ENCODE data around the gene SLC25A24. TPM values are rescaled to one million over a fixed set of nuclear protein-coding genes. Genes with fewer than 3 reads are reported as not detected.

Gene SLC25A24
- total and polyA plus RNA-seq, 2 donors, result 18.2 to 71.3 TPM

DNA sequence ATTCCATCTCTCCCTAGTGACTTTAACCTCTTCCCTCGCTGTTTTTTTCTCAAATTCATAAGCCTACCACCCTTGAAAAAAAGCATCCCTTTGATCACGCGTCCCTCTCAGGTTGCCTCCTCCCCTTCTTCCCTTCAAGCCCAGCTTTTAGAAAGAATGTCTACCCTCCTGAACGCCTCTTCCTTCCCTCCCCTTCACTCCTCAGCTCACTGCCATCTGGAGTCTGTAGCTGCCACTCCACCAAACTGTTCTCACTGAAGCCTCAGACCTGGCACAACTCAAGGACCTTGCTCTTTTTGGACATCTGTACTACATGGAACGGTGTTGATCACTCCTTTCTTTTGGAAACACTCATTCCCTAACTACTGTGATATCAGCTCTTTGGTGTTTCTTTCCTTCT lies 80.6 kb downstream of the SLC25A24 start:
- WGBS, result 30% methylated on average over 5 of the region's 5 CpGs
- H3K4me3 ChIP-seq (ENCODE audit: low read depth, low read length), result no peak overlapping the region
- H3K27ac ChIP-seq (ENCODE audit: low read depth), result no peak overlapping the region
- DNase-seq (ENCODE audit: extremely low spot score), result no peak
- no peaks in the 10 kb centered on the region for H3K4me1 ChIP-seq (ENCODE audit: insufficient read depth)
- no peaks in the 10 kb centered on the region for H3K36me3 ChIP-seq (ENCODE audit: insufficient read depth)

DNA sequence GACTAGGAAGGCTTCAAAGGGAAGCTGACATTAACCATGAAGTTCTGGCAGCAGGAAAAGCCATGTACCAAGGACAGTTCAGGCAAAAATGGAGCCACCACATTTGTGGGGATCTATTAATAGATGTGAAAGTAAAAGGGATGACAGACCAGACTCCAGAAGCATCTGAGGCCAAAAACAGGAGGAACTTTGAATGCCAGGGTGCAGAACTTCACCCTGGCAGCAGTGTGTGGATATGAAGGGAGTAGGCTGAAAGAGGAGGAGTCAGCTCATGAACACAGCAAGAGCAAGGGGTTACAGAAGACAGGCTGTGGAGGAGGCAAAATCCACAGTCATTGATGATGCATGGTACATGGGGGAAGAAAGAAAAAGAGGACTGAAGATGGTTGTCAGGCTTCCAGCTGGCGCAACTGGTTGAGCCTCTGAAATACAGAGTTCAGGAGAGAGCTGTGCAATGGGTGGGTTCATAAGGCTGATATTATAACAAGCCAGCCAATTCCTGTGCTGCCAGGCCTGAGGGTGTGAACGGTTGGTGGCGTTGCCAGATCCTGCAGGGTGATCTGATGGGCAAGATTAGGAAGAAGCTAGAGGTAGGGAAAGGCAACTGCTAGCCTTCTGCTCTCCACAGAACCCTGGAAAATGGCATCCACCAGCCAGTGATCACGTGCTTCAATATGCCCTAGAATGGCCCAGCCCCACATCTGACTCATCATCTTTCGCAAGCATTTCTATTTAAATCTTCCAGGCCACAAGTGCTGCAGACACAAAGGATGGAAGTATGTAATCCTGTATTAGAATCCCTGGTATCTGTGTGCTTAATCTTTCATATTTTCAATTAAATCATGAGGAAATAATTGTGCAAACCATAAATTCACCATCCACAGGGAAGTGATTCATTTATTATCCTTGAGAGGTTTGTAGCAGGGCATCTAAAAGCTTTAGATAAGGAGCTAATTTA lies 81.9 kb downstream of the SLC25A24 start:
- 83% methylated on average over 5 of the region's 5 CpGs for WGBS
- Histone ChIP-seq H3K27ac (ENCODE audit: low read depth) (no peak overlapping the region), H3K36me3 (ENCODE audit: insufficient read depth) (no peaks in the 10 kb centered on the region), H3K4me1 (ENCODE audit: insufficient read depth) (no peaks in the 10 kb centered on the region), H3K4me3 (ENCODE audit: low read depth, low read length) (no peak overlapping the region)
- no peak for DNase-seq (ENCODE audit: extremely low spot score)

DNA sequence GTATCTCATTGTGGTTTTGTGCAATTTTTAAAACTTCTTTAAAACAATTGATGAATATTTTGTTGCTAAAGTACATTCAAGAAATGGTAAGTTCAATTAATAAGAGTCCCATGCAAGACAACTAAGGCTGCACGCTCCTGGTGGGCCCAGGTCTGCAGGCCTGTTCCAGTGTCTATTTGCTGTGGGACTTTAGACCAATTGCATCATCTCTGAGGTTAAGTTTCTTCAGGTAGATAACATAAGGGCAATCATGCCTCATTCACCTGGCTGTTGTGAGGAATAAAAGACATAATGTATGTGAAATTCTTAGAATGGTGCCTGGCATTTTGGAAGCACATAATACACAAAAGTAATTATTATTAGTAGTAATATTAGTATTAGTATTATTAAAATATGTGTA lies 82.9 kb downstream of the SLC25A24 start:
- WGBS, result 97% methylated on average over 1 of the region's 1 CpG
- H3K4me1 ChIP-seq (ENCODE audit: insufficient read depth), result no peaks in the 10 kb centered on the region

DNA sequence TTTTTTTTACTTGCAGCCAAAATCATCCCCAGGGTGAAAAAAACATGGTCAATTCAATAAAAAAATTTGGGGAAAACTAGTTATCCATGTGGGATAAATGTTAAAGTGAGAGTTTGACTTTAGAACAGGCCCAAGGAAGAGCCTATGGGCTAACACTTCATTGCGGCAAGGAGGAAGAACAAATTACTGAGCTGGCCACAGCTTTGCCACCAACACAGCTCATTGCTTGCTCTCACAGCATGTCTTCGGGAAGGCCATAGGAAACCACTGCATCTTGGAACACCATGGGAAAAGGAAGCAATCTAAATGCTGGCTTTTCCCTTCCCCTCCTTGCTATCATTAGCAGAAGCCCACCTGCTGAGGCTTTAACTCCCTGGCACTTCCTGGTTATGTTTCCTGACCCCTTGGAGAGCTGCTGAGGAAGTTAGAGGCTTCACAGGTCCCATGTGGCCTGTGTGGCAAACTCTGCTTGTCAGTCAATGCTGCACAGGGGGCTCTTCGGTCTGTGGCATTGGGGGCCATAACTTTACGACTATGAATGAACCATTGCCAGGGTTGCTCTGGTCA lies 86.0 kb downstream of the SLC25A24 start:
- Histone ChIP-seq H3K27ac (ENCODE audit: low read depth) (no peak overlapping the region), H3K4me3 (ENCODE audit: low read depth, low read length) (no peak overlapping the region), H3K36me3 (ENCODE audit: insufficient read depth) (no peaks in the 10 kb centered on the region), H3K4me1 (ENCODE audit: insufficient read depth) (no peaks in the 10 kb centered on the region)
- 75% methylated on average over 4 of the region's 4 CpGs for WGBS
- DNase-seq (ENCODE audit: extremely low spot score), result no peak

More for the DNA sequence above, 82.9 kb downstream of the SLC25A24 start:
- Histone ChIP-seq H3K36me3 (ENCODE audit: insufficient read depth) (no peaks in the 10 kb centered on the region), H3K4me3 (ENCODE audit: low read depth, low read length) (no peak overlapping the region), H3K27ac (ENCODE audit: low read depth) (no peak overlapping the region)
- DNase-seq (ENCODE audit: extremely low spot score), result no peak

DNA sequence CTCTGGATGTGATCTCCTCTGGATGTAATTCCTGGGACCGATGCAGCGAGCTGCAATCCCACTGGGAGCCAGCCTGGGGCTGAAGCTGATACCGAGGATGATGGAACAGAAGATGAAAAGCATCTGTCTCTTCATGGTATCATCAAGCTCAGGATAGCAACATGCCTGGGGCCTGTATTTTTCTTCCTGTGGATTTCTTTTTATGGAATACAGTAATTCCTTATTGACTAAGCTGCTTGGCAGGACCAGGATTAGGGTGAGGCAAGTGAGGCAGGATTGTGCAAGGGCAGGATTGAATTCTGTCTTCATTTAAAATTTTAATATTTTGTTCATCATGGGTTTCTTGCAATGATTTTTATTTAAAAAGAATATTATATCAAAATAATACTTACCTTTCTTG lies 86.6 kb downstream of the SLC25A24 start:
- WGBS, result 29% methylated on average over 3 of the region's 3 CpGs
- DNase-seq (ENCODE audit: extremely low spot score), result no peak
- no peaks in the 10 kb centered on the region for H3K4me1 ChIP-seq (ENCODE audit: insufficient read depth)
- H3K36me3 ChIP-seq (ENCODE audit: insufficient read depth), result no peaks in the 10 kb centered on the region
- H3K4me3 ChIP-seq (ENCODE audit: low read depth, low read length), result no peak overlapping the region
- H3K27ac ChIP-seq (ENCODE audit: low read depth), result no peak overlapping the region

DNA sequence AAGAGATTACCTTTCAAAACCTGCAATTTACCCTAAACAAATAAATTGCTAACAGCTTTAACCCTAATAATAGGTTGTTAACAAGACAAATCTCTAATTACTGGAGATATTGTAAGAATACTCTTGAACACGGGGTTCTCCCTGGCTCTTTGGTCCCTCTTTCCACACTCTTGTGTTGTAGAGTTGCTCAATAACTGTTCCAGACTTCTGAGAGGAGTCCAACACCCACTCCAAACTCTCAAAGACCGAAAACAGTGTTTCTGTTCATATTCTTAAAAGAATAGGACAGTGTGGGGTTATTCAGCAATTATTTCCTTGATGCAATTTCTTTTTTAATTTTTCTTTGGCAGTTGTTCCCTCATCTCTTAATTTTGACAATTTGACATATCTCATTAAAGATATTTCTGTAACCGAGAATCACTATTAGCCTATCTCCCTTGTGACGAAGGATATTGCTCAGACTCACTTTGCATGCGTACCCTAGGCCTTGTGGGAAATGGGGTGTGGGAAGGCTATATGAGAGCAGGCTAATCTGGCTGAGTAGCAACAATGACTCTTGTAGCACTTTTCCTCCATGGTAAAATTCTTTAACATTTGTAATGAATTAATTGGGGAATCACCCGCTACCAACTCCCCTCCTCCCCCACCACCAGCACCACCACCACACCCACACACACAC lies 90.7 kb downstream of the SLC25A24 start:
- DNase-seq (ENCODE audit: extremely low spot score), result no peak
- WGBS, result 90% methylated on average over 6 of the region's 6 CpGs

DNA sequence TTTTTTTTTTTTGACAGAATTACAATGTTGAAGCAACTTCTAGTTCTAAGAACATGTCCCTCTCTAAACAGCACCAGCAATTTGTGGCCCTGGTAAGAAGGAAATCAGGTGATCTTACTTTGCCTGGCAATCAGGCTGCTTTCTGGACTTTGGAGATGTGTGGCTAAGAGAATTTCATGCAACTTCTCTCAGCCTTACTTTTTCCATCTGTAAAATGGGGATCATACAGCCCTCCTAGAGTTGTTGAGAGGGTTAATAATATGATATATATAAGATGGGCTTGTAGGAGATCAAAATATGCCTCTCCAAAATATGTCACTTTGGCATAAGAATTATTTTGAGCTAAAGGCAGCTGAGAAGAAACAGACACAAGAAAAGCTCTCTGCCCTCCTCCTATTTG lies 92.0 kb downstream of the SLC25A24 start:
- Histone ChIP-seq H3K27ac (ENCODE audit: low read depth) (no peak overlapping the region), H3K4me3 (ENCODE audit: low read depth, low read length) (no peak overlapping the region), H3K4me1 (ENCODE audit: insufficient read depth) (no peaks in the 10 kb centered on the region), H3K36me3 (ENCODE audit: insufficient read depth) (no peaks in the 10 kb centered on the region)
- DNase-seq (ENCODE audit: extremely low spot score), result no peak

More for the DNA sequence above, 90.7 kb downstream of the SLC25A24 start:
- H3K27ac ChIP-seq (ENCODE audit: low read depth), result no peak overlapping the region
- no peak overlapping the region for H3K4me3 ChIP-seq (ENCODE audit: low read depth, low read length)
- H3K4me1 ChIP-seq (ENCODE audit: insufficient read depth), result no peaks in the 10 kb centered on the region
- H3K36me3 ChIP-seq (ENCODE audit: insufficient read depth), result no peaks in the 10 kb centered on the region

DNA sequence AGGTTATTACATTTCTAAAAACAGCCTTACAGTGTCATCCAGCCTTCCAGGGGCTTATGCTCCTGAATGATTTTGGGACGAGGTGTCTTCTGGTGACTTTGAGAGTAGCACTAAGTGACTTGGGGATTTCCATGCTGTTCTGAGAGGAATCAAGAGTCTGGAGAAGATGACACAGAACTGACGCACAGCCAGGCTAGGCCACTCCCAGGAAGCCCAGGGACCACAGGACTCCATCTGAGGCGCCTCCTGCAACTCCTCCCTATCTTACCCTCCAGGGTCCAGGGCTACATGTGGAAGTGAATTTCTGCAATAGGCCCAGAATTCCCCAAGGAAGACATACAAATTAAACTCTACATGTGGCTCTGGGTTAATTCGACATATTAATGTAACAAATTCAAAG lies 92.5 kb downstream of the SLC25A24 start:
- Histone ChIP-seq H3K27ac (ENCODE audit: low read depth) (no peak overlapping the region), H3K4me3 (ENCODE audit: low read depth, low read length) (no peak overlapping the region), H3K4me1 (ENCODE audit: insufficient read depth) (no peaks in the 10 kb centered on the region), H3K36me3 (ENCODE audit: insufficient read depth) (no peaks in the 10 kb centered on the region)
- 59% methylated on average over 4 of the region's 4 CpGs for WGBS
- no peak for DNase-seq (ENCODE audit: extremely low spot score)

DNA sequence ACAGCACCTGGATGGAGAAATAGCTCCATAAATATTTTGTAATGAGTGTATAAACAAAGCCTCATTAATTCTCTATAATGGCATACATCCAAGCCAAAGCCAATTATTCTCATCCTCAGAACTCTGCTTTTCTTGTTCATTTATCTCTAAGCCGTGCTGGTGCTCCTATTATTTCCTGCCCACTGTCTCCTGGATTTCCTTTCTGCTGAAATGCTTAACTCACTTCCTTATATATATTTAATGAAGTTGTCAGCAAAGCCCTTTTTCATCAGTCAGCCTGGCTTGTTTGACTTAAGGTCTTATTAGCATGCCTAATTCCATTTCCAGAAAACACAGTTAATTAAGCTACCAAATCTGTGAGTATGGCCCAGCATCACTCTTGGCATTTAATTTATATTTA lies 93.4 kb downstream of the SLC25A24 start:
- DNase-seq (ENCODE audit: extremely low spot score), result no peak
- H3K27ac ChIP-seq (ENCODE audit: low read depth), result no peak overlapping the region
- H3K36me3 ChIP-seq (ENCODE audit: insufficient read depth), result no peaks in the 10 kb centered on the region
- H3K4me1 ChIP-seq (ENCODE audit: insufficient read depth), result no peaks in the 10 kb centered on the region
- WGBS, result 52% methylated on average over 1 of the region's 1 CpG
- no peak overlapping the region for H3K4me3 ChIP-seq (ENCODE audit: low read depth, low read length)

DNA sequence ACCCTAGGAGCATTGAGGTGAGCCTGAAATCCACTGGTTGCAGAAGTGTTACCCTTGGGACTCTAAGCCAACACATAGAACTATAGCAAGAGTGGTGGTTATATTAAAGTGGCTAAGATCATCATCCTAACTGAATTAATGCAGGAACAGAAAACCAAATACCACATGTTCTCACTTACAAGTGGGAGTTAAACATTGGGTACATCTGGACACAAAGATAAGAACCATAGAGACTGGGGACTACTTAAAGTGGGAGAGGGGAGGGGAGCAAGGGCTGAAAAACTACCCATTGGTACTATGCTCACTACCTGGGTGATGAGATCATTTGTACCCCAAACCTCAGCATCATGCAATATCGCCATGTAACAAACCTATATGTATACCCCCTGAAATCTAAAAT lies 100.0 kb downstream of the SLC25A24 start:
- no peak overlapping the region for H3K4me3 ChIP-seq (ENCODE audit: low read depth, low read length)
- 100% methylated on average over 1 of the region's 1 CpG for WGBS
- H3K4me1 ChIP-seq (ENCODE audit: insufficient read depth), result no peaks in the 10 kb centered on the region
- H3K36me3 ChIP-seq (ENCODE audit: insufficient read depth), result no peaks in the 10 kb centered on the region
- no peak for DNase-seq (ENCODE audit: extremely low spot score)
- H3K27ac ChIP-seq (ENCODE audit: low read depth), result no peak overlapping the region

DNA sequence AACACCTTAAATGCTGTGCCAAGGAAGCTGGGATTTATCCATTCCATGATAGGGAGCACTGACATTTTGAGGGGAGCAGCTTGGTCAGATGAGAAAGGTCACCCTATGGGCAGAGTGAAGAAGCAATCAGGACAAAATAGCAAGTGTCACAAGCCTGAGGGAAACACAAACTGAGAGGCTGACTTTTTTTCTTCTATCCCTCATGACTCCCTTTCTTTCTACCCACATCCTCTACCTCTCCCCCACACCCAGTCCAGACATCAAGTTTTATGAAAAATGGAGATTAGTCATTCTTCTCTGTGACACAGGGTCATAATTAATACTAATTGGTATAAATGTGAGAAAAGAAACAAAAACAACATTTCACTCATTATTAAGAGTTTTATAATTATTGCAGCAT lies 103.1 kb downstream of the SLC25A24 start:
- no peak for DNase-seq (ENCODE audit: extremely low spot score)
- H3K27ac ChIP-seq (ENCODE audit: low read depth), result no peak overlapping the region
- H3K36me3 ChIP-seq (ENCODE audit: insufficient read depth), result no peaks in the 10 kb centered on the region
- no peaks in the 10 kb centered on the region for H3K4me1 ChIP-seq (ENCODE audit: insufficient read depth)
- no peak overlapping the region for H3K4me3 ChIP-seq (ENCODE audit: low read depth, low read length)

DNA sequence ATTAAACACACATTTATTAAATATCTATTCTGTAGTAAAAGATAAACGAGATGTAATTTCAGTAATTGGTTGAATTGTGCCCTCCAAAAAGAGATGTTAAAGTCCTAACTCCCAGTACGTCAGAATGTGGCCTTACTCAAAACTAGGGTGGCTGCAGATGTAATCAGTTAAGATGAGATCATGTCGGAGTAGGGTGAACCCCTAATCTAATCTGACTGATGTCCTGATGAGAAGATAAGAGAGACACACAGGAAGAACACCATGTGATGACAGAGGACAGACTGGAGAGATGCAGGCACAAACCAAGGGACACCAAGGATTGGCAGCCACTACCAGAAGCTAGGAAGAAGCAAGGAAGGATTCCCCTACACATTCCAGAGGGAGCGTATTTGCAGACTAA lies 104.1 kb downstream of the SLC25A24 start:
- 71% methylated on average over 4 of the region's 4 CpGs for whole genome bisulfite sequencing
- no peak for DNase-seq (ENCODE audit: extremely low spot score)
- no peak overlapping the region for H3K4me3 ChIP-seq (ENCODE audit: low read depth, low read length)
- no peak overlapping the region for H3K27ac ChIP-seq (ENCODE audit: low read depth)
- no peaks in the 10 kb centered on the region for H3K36me3 ChIP-seq (ENCODE audit: insufficient read depth)
- no peaks in the 10 kb centered on the region for H3K4me1 ChIP-seq (ENCODE audit: insufficient read depth)

DNA sequence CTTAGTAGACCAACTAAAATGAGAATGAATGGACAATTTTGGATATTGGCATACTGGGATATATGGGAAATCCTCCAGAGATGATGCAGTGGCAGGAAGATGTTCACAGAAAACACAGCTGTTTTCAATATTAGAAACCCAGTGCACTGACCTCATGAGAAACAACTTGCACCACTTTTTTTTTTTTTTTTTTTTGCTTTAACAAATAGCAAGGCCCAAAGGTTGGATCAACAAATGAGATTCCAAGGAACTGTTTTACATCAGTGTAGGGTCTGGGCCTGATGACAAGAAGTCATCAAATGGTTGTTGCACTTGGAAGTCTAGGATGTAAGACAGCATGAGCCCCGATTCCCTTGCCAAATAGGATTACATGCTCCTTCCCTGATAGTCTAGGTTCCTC lies 110.7 kb downstream of the SLC25A24 start:
- Histone ChIP-seq H3K4me1 (ENCODE audit: insufficient read depth) (no peaks in the 10 kb centered on the region), H3K27ac (ENCODE audit: low read depth) (no peak overlapping the region), H3K36me3 (ENCODE audit: insufficient read depth) (no peaks in the 10 kb centered on the region), H3K4me3 (ENCODE audit: low read depth, low read length) (no peak overlapping the region)
- 45% methylated on average over 1 of the region's 1 CpG for WGBS
- DNase-seq (ENCODE audit: extremely low spot score), result no peak

DNA sequence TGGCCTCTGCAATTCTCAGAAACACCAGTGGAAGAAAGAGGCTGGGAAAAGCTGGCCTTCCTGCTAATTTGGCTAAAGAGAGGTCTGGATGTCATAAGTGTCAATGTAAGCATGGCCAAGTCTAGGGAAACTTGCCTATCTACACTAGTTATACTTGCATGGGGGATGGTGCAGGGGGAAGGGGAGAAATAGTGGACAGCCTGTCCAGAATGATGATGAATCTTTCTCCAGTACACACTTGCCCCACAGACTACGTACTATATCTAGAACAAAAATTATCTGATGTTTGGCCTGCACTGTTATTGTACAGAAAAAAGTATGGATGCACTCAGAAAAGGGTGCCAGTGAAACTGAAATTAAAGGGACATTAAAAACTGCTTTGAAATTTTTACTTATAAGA lies 114.5 kb downstream of the SLC25A24 start:
- WGBS, result 91% methylated on average over 1 of the region's 1 CpG
- no peak for DNase-seq (ENCODE audit: extremely low spot score)
- H3K4me3 ChIP-seq (ENCODE audit: low read depth, low read length), result no peak overlapping the region

More for the DNA sequence above, 114.5 kb downstream of the SLC25A24 start:
- Histone ChIP-seq H3K27ac (ENCODE audit: low read depth) (no peak overlapping the region), H3K4me1 (ENCODE audit: insufficient read depth) (no peaks in the 10 kb centered on the region), H3K36me3 (ENCODE audit: insufficient read depth) (no peaks in the 10 kb centered on the region)

Data from urinary bladder (tissue), 4 donors.